Femur (tissue), 1 donor: ENCODE measurements around the gene SLC6A6.

Experiments
- DNase-seq: peaks from one replicate; pipeline ENCODE4 v3.0.0-alpha.2; 2017

The SLC6A6 gene

DNA sequence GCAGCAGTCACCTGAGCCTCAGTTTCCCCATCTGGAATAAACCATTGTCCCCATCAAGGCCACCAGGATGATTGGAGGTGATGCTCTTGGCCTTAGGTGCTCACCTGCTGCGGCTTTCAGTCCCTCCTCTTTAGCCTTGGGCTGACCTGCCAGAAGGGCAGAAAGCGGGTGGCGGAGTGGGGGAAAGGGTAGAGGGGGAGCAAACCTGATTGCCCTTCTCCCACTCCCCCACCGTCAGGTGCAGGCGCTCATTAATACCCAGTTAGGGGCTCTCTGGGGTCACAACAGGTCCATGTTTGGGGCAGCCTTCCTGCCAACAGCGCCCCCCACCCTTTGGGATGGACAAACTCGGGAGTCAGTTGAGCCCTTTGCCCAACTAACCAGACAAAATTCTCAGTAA is 87.2 kb downstream of the SLC6A6 start:
- no peak for DNase-seq

- no peak for DNase-seq
Measured at GRCh38 chr3:14490255-14490654, 87.8 kb downstream of the SLC6A6 start.

- DNase-seq: no peak
Measured at GRCh38 chr3:14490831-14491230, 88.4 kb downstream of the SLC6A6 start.

- DNase-seq: no peak
Measured at GRCh38 chr3:14491396-14492190, 89.2 kb downstream of the SLC6A6 start.

GRCh38 chr3:14492948-14493881 is 90.8 kb downstream of the SLC6A6 start:
- no peak for DNase-seq

- DNase-seq: no peak
Measured at GRCh38 chr3:14494279-14494972, 92.0 kb downstream of the SLC6A6 start.

DNA sequence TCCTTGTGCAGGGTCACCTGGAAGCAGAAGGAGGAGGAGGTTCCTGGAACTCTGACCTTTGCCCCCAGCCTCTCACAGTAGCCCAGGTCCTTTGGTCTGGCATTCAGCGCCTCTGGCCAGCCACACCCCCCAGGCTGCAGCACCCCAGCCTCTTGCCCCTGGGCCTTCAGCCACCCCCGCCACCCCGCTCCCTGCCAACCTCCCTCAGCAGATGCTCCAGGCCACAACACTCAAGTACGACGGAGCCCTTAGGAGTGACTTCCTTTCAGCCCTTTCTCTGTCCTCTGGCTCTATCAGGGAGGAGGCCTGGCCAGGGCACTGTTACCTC is 92.5 kb downstream of the SLC6A6 start:
- no peak for DNase-seq

DNA sequence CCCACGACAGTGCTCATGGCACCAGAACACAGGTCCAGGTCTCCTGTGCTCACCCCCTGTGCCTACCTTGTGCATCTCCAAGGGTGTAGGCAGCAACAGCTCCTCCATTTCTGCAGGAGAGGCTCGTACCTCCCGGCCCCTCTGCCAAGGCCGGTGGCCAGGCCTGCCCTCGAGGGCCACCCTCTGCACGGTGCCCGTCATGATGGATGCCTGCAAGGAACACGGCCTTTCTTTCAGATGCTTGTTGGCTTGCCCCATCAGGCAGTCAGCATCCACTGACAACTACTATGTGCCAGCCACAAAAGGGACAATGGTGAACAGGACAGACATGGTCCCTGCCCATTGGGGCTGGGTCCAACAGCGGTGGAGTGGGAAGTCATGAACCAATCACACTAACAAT is 93.9 kb downstream of the SLC6A6 start:
- DNase-seq: no peak

DNA sequence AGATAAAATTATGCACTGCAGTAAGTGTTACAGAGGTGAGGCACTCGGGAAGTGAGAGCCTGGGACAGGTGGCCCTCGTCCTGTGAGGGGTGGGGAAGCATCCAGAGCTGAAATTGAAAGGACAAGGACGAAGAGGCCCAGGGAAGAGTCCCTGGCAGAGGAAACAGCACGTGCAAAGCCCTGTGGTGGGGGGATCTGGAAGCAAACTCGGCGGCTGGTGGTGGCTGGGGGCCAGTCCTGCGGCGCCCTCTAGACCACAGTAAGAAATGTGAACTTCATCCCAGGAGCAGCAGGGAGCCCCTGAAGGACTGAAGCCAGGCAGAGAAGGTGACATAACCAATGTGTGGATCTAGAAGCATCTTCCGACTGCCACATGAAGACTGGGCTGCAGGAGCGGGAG is 94.9 kb downstream of the SLC6A6 start:
- DNase-seq: no peak

- DNase-seq: no peak
Measured at GRCh38 chr3:14502472-14502871, 100.1 kb downstream of the SLC6A6 start.

DNA sequence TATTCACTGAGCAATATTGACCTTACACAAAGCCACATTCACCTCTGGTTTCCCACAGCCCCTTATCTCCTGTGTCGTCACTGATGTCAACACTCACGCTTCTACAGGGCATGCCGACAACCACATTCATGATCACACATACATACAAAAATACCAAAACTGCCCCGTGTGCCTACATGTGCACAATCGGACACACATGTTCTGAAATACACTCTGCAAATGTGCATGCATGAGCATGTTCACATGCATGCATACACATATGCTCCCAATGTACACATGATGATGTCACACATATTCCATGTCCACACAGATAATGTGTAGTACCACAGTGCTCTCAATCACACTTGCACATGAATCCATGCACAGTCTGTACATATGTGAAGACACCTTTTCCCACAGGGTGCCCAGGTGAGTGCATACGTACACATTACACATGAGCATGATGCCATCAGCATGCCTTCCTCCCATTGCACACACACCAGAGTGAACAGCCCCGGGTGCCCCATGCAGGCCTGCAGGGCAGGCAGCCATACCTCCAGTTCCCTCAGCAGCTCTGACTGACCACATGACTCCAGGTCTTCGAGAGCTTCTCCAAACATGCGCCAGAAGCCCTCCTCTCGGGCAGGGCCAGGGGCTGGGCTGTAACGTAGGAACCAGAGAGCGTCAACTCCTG is 100.8 kb downstream of the SLC6A6 start:
- no peak for DNase-seq

DNA sequence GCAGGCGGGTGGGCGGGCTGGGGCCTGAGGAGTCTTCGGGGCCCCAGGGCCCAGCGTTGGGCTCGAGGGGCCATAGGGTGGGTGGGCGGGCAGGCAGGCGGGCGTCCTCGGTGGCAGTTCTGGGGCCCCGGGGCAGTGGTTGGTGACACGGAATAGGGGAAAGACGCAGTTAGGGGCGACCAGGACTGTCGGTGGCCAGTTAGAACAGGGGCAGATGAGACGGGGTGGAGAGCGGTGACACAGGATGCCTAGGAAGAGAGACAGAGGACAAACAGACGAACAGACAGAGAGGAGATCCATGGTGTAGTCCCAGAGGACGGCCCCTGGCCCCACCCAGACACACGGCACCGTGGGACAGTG is 101.3 kb downstream of the SLC6A6 start:
- DNase-seq: no peak

GRCh38 chr3:14505001-14505802 is 102.8 kb downstream of the SLC6A6 start:
- no peak for DNase-seq

- peak; percentile 17 for DNase-seq
Measured at GRCh38 chr3:14505803-14506500, 103.5 kb downstream of the SLC6A6 start.

DNA sequence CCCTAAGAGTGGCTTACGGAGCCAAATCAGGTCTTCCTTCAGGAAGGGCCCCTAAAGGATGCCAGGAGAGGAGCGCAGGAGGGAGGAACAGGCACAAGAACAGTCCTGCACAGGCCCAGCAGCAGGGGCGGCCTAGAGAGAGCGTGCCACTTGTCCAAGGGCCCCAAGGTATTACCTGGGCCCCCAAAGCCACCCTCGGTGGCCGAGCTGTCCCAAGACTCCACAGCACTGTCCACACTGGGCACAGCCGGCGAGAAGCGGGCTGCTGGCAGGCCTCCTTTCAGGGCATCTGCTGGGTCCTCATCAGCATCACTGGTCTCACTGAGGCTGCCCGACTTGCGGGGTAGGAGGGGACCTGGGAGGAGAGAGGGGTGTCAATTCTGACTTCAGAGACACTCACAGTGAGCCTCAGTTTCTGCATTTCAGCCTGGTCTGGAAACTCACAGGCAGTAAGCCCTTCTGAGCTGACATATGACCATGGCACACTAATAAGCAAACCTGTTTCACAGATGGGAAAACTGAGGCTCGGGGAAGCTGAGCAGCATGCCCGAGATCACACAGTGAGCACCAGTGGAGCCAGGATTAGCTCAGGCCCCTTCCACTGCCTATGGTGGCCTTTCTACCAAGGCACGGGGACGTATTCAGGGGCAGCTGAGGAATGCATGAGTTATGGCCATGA is 104.4 kb downstream of the SLC6A6 start:
- DNase-seq: peak; percentile 9

GRCh38 chr3:14507305-14507741 is 104.9 kb downstream of the SLC6A6 start:
- peak; percentile 17 for DNase-seq

- peak; percentile 9 for DNase-seq
Measured at GRCh38 chr3:14507757-14508504, 105.5 kb downstream of the SLC6A6 start.

DNA sequence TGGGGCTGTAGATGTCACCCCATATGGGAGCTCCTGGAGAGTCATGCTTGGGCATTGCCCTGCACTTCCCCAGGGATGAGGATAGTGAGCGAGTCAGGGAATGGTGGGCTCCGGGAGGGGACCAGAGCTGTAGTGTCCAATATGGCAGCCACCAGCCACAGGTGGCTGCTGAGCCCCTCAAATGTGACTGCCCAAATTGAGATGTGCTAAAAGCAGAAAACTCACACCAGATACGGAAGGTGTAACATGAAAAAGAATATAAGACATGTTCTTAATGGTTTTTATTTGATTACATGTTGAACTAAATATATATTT is 106.1 kb downstream of the SLC6A6 start:
- DNase-seq: no peak

- DNase-seq: peak; percentile 79
Measured at GRCh38 chr3:14508966-14509795, 106.8 kb downstream of the SLC6A6 start.
